MM.1S (cell line): Measurements from ENCODE around the gene CD80.

Experiments used
- CTCF ChIP-seq: fragments of 300-600 bp; sonication (generic); IDR thresholded peaks from 2 replicates; pipeline ENCODE4 v1.5.1; 2016; ENCODE audit warnings: antibody characterized with exemption, low read length, mixed read lengths
- EZH2phosphoT487 ChIP-seq: fragments of 300-600 bp; sonication (generic); IDR thresholded peaks from 2 replicates; pipeline ENCODE4 v1.6.1; 2018; ENCODE audit warnings: antibody characterized with exemption, low read length

GRCh38 chr3:119492128-119492527 is 67.3 kb downstream of the CD80 start:
- TF ChIP-seq CTCF: no peak
- no peak for TF ChIP-seq EZH2phosphoT487
